DND-41 (cell line): ENCODE data around the gene CFAP20.

Source experiments
- CTCF ChIP-seq: IDR thresholded peaks from 2 replicates; pipeline ENCODE4 v1.5.1; 2012; ENCODE audit warnings: borderline replicate concordance, low read length, moderate library complexity, mild to moderate bottlenecking; ENCODE audit not compliant: poor library complexity, severe bottlenecking; ENCODE audit errors: extremely low read depth
- EZH2 ChIP-seq: IDR thresholded peaks from 3 replicates; pipeline ENCODE4 v1.6.1; 2012; ENCODE audit warnings: borderline replicate concordance, low read depth, mild to moderate bottlenecking, moderate library complexity, low read length, inconsistent platforms; ENCODE audit not compliant: severe bottlenecking

DNA sequence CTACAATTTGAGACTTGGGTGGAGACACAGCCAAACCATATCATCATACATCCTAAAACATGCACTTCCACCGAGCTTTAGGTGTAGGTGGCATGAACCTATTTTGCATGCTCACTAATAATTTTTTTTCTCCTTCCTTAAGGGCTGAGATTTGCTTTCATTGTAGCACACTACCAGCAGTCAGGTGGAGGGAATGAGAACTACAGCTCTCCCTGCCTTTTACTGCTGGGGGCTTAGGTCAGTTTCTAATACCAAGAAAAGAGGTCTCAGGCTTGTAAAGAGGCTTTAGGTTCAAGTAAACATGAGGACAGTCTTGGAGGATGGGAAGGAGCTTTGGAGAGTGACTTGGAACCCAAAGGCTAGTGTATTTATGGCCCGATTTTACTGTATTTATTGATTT lies 22.0 kb downstream of the CFAP20 start:
- TF ChIP-seq CTCF = no peak
- no peak for TF ChIP-seq EZH2
